HEK293 (cell line): ENCODE results near the gene TMEM273.

Experiments used
- CTCF ChIA-PET: fragments of 350-600 bp; formaldehyde crosslinking; extraction: SDS; loops from one replicate; lab custom pipeline; 2021; ENCODE audit warnings: antibody characterized with exemption; lab: Yijun Ruan, JAX
- POLR2A ChIA-PET: fragments of 300-600 bp; formaldehyde crosslinking; extraction: SDS; loops from one replicate; lab custom pipeline; 2020; ENCODE audit warnings: antibody characterized with exemption, inconsistent platforms; lab: Yijun Ruan, JAX
- H3K27ac ChIP-seq: fragments of 200-500 bp; sonication (Bioruptor generic); 2 replicates; pipeline ENCODE4 v1.5.1; 2014; ENCODE audit warnings: low read depth, low read length, control low read depth, inconsistent platforms; ENCODE audit errors: extremely low read depth
- H3K36me3 ChIP-seq, 2 experiments: fragments of 200-500 bp in 1 of 2; sonication (Bioruptor generic) in 1 of 2; 1 replicate in 1 of 2; 2 replicates in 1 of 2; pipeline ENCODE4 v1.5.1; 2014 to 2017; ENCODE audit warnings: inconsistent platforms in 2 of 2, low read length in 2 of 2; ENCODE audit not compliant: control insufficient read depth in 2 of 2, insufficient read depth in 1 of 2
- H3K4me1 ChIP-seq: fragments of 200-500 bp; sonication (Bioruptor generic); 2 replicates; pipeline ENCODE4 v1.5.1; 2014; ENCODE audit warnings: mild to moderate bottlenecking, low read length, inconsistent platforms; ENCODE audit not compliant: control insufficient read depth, insufficient read depth
- H3K4me3 ChIP-seq: 2 replicates; pipeline ENCODE4 v1.5.1; 2011; ENCODE audit warnings: low read depth, mild to moderate bottlenecking, control low read depth, low read length, moderate library complexity
- H3K9me3 ChIP-seq: fragments of 200-500 bp; sonication (Bioruptor generic); 2 replicates; pipeline ENCODE4 v1.5.1; 2014; ENCODE audit warnings: low read depth, low read length, inconsistent platforms; ENCODE audit not compliant: control insufficient read depth, insufficient read depth
- HOXD13 ChIP-seq: sonication (generic); formaldehyde crosslinking; IDR thresholded peaks from 2 replicates; pipeline ENCODE4 v1.8.0; 2022; ENCODE audit warnings: missing genetic modification reagents, borderline replicate concordance
- RBAK ChIP-seq: fragments of 450-650 bp; formaldehyde crosslinking; IDR thresholded peaks from 2 replicates; pipeline ENCODE4 v1.5.1; 2016; ENCODE audit warnings: missing biosample characterization, missing genetic modification characterization
- SP2 ChIP-seq: fragments of 450-650 bp; formaldehyde crosslinking; IDR thresholded peaks from 2 replicates; pipeline ENCODE4 v1.5.1; 2016; ENCODE audit warnings: missing biosample characterization, missing genetic modification characterization
- TCF7L2 ChIP-seq: IDR thresholded peaks from 2 replicates; pipeline ENCODE4 v1.6.1; 2011; ENCODE audit warnings: low read depth, mild to moderate bottlenecking, inconsistent platforms, low read length, moderate library complexity, borderline replicate concordance
- TRIM28 ChIP-seq: IDR thresholded peaks from 2 replicates; pipeline ENCODE4 v1.6.1; 2011; ENCODE audit warnings: low read length, control low read depth, borderline replicate concordance
- ZBTB20 ChIP-seq: fragments of 450-650 bp; formaldehyde crosslinking; IDR thresholded peaks from 2 replicates; pipeline ENCODE4 v1.5.1; 2016; ENCODE audit warnings: missing biosample characterization, missing genetic modification characterization
- ZBTB21 ChIP-seq: fragments of 450-650 bp; formaldehyde crosslinking; IDR thresholded peaks from 2 replicates; pipeline ENCODE4 v1.5.1; 2017; ENCODE audit warnings: missing biosample characterization, missing genetic modification characterization
- ZFP3 ChIP-seq: fragments of 450-650 bp; formaldehyde crosslinking; IDR thresholded peaks from 2 replicates; pipeline ENCODE4 v1.5.1; 2016; ENCODE audit warnings: low read depth, missing biosample characterization, missing genetic modification characterization
- ZNF132 ChIP-seq: fragments of 450-650 bp; formaldehyde crosslinking; IDR thresholded peaks from 2 replicates; pipeline ENCODE4 v1.5.1; 2017; ENCODE audit warnings: missing biosample characterization, missing genetic modification characterization, borderline replicate concordance
- ZNF169 ChIP-seq: fragments of 450-650 bp; formaldehyde crosslinking; IDR thresholded peaks from 2 replicates; pipeline ENCODE4 v1.5.1; 2016; ENCODE audit warnings: missing biosample characterization, missing genetic modification characterization
- ZNF174 ChIP-seq: fragments of 450-650 bp; formaldehyde crosslinking; IDR thresholded peaks from 2 replicates; pipeline ENCODE4 v1.5.0; 2017; ENCODE audit warnings: missing biosample characterization, mild to moderate bottlenecking, missing genetic modification characterization
- ZNF214 ChIP-seq: fragments of 450-650 bp; formaldehyde crosslinking; IDR thresholded peaks from 2 replicates; pipeline ENCODE4 v1.5.1; 2017; ENCODE audit warnings: missing biosample characterization, mild to moderate bottlenecking, missing genetic modification characterization, borderline replicate concordance
- ZNF23 ChIP-seq: fragments of 450-650 bp; formaldehyde crosslinking; IDR thresholded peaks from 2 replicates; pipeline ENCODE4 v1.5.1; 2016; ENCODE audit warnings: missing biosample characterization, missing genetic modification characterization, borderline replicate concordance
- ZNF324 ChIP-seq: fragments of 450-650 bp; formaldehyde crosslinking; IDR thresholded peaks from 2 replicates; pipeline ENCODE4 v1.5.1; 2016; ENCODE audit warnings: missing biosample characterization, missing genetic modification characterization
- ZNF341 ChIP-seq: fragments of 450-650 bp; formaldehyde crosslinking; IDR thresholded peaks from 2 replicates; pipeline ENCODE4; 2016; ENCODE audit warnings: low read depth, missing biosample characterization, missing genetic modification characterization
- ZNF558 ChIP-seq: fragments of 450-650 bp; formaldehyde crosslinking; IDR thresholded peaks from 2 replicates; pipeline ENCODE4 v1.5.1; 2016; ENCODE audit warnings: missing biosample characterization, missing genetic modification characterization
- ZNF792 ChIP-seq: fragments of 450-650 bp; formaldehyde crosslinking; IDR thresholded peaks from 2 replicates; pipeline ENCODE4 v1.5.1; 2016; ENCODE audit warnings: missing biosample characterization, missing genetic modification characterization
- TF ChIP-seq, protein P1 (sequence below): fragments of 450-650 bp; formaldehyde crosslinking; IDR thresholded peaks from 2 replicates; pipeline ENCODE4 v1.5.1; 2016; ENCODE audit warnings: missing biosample characterization, missing genetic modification characterization
- TF ChIP-seq, protein P2 (sequence below): fragments of 450-650 bp; formaldehyde crosslinking; IDR thresholded peaks from 2 replicates; pipeline ENCODE4 v1.5.1; 2016; ENCODE audit warnings: missing biosample characterization, missing genetic modification characterization
- TF ChIP-seq, protein P3 (sequence below): fragments of 450-650 bp; formaldehyde crosslinking; IDR thresholded peaks from 2 replicates; pipeline ENCODE4 v1.5.1; 2016; ENCODE audit warnings: missing biosample characterization, missing genetic modification characterization
- TF ChIP-seq, protein P4 (sequence below): fragments of 450-650 bp; formaldehyde crosslinking; IDR thresholded peaks from 2 replicates; pipeline ENCODE4 v1.5.1; 2016; ENCODE audit warnings: missing biosample characterization, missing genetic modification characterization
- TF ChIP-seq, protein P5 (sequence below): fragments of 450-650 bp; formaldehyde crosslinking; IDR thresholded peaks from 2 replicates; pipeline ENCODE4 v1.5.1; 2016; ENCODE audit warnings: missing biosample characterization, missing genetic modification characterization

The TMEM273 gene

DNA sequence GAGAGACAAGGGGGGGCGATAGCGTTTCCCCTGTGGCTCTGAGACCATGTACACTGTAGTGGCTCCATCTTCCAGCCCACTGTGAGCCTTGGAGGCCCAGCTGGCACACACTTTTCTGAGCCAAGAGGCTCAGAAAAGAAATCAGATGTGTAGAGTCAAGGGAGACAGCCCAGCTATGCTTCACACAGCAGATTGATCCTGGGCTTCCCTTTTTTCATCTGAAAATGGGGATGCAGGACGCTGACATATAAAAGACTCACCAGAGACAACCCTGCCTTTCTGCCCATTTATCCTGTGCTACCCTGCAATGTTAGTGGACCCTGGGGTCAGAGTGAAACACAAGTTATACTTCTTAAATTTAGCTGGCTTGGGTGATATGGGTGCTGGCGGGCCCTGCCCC is 14.3 kb downstream of the TMEM273 start:
- no peak overlapping the region for H3K27ac ChIP-seq
- H3K4me1 ChIP-seq, result no peaks in the 10 kb centered on the region
- POLR2A ChIA-PET, result no interaction called here
- H3K9me3 ChIP-seq, result no peaks in the 10 kb centered on the region
- TF ChIP-seq ZNF169 (tag by site-specific recombination) (no peak), TRIM28 (no peak), ZBTB21 (tag by site-specific recombination) (no peak), RBAK (tag by site-specific recombination) (no peak)
- TF ChIP-seq, protein P1, sequence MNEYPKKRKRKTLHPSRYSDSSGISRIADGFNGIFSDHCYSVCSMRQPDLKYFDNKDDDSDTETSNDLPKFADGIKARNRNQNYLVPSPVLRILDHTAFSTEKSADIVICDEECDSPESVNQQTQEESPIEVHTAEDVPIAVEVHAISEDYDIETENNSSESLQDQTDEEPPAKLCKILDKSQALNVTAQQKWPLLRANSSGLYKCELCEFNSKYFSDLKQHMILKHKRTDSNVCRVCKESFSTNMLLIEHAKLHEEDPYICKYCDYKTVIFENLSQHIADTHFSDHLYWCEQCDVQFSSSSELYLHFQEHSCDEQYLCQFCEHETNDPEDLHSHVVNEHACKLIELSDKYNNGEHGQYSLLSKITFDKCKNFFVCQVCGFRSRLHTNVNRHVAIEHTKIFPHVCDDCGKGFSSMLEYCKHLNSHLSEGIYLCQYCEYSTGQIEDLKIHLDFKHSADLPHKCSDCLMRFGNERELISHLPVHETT (tag by site-specific recombination), result no peak
- TF ChIP-seq, protein P2, sequence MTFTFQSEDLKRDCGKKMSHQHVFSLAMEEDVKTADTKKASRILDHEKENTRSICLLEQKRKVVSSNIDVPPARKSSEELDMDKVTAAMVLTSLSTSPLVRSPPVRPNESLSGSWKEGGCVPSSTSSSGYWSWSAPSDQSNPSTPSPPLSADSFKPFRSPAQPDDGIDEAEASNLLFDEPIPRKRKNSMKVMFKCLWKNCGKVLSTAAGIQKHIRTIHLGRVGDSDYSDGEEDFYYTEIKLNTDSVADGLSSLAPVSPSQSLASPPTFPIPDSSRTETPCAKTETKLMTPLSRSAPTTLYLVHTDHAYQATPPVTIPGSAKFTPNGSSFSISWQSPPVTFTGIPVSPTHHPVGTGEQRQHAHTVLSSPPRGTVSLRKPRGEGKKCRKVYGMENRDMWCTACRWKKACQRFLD (tag by site-specific recombination), result no peak
- H3K4me3 ChIP-seq, result no peak overlapping the region
- CTCF ChIA-PET, result no interaction called here
- no peaks in the 10 kb centered on the region for H3K36me3 ChIP-seq

DNA sequence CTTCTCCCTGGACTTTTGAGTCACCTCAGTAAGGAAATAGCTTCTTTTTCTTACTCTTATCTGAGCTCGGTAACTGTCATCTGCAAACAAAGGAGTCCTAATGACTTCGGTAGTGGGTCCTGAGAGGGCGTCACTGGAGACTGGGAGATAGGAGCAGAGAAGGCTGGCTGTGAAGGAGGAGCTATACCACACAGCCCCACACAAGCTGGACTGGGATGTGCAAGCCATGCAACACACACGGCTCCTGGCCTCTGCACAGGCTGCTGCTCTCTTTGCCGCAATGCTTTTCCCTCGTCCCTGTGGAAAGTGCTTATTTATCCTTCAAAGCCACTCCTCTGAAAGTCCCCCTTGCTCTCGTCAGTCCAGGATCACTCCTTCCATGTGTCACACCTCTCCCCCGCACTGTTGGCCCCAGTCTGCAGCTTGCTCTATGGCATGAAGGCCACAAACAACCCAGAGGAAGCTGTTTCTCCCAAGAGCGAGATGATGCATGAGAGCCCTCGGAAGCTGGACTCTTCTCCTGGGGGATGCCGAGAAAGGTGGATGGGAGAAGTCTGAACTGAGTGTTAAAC is 14.9 kb downstream of the TMEM273 start:
- Histone ChIP-seq H3K9me3 (no peaks in the 10 kb centered on the region), H3K4me1 (no peaks in the 10 kb centered on the region), H3K27ac (no peak overlapping the region), H3K36me3 (no peaks in the 10 kb centered on the region), H3K4me3 (no peak overlapping the region)
- TF ChIP-seq ZNF23 (tag by site-specific recombination) (no peak), ZNF341 (tag by site-specific recombination) (no peak), ZFP3 (no peak), ZNF214 (no peak), ZNF558 (tag by site-specific recombination) (no peak), ZNF792 (no peak), ZNF132 (tag by site-specific recombination) (no peak), HOXD13 (CRISPR knock-in tag) (no peak), ZNF324 (no peak), TCF7L2 (no peak), SP2 (tag by site-specific recombination) (no peak), ZBTB20 (no peak), ZNF174 (no peak)
- TF ChIP-seq, protein P3, sequence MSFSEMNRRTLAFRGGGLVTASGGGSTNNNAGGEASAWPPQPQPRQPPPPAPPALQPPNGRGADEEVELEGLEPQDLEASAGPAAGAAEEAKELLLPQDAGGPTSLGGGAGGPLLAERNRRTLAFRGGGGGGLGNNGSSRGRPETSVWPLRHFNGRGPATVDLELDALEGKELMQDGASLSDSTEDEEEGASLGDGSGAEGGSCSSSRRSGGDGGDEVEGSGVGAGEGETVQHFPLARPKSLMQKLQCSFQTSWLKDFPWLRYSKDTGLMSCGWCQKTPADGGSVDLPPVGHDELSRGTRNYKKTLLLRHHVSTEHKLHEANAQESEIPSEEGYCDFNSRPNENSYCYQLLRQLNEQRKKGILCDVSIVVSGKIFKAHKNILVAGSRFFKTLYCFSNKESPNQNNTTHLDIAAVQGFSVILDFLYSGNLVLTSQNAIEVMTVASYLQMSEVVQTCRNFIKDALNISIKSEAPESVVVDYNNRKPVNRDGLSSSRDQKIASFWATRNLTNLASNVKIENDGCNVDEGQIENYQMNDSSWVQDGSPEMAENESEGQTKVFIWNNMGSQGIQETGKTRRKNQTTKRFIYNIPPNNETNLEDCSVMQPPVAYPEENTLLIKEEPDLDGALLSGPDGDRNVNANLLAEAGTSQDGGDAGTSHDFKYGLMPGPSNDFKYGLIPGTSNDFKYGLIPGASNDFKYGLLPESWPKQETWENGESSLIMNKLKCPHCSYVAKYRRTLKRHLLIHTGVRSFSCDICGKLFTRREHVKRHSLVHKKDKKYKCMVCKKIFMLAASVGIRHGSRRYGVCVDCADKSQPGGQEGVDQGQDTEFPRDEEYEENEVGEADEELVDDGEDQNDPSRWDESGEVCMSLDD (tag by site-specific recombination), result no peak
- TF ChIP-seq, protein P1 (tag by site-specific recombination), result no peak
- TF ChIP-seq, protein P4, sequence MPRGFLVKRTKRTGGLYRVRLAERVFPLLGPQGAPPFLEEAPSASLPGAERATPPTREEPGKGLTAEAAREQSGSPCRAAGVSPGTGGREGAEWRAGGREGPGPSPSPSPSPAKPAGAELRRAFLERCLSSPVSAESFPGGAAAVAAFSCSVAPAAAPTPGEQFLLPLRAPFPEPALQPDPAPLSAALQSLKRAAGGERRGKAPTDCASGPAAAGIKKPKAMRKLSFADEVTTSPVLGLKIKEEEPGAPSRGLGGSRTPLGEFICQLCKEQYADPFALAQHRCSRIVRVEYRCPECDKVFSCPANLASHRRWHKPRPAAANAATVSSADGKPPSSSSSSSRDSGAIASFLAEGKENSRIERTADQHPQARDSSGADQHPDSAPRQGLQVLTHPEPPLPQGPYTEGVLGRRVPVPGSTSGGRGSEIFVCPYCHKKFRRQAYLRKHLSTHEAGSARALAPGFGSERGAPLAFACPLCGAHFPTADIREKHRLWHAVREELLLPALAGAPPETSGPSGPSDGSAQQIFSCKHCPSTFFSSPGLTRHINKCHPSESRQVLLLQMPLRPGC (tag by site-specific recombination), result no peak
- TF ChIP-seq, protein P5, sequence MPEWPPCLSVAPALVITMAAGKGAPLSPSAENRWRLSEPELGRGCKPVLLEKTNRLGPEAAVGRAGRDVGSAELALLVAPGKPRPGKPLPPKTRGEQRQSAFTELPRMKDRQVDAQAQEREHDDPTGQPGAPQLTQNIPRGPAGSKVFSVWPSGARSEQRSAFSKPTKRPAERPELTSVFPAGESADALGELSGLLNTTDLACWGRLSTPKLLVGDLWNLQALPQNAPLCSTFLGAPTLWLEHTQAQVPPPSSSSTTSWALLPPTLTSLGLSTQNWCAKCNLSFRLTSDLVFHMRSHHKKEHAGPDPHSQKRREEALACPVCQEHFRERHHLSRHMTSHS (tag by site-specific recombination), result no peak
- CTCF ChIA-PET, result interaction anchor here (0.7 kb wide), 1 partner anchor 17 kb away, joined by 3 read pairs; no protein-coding TSS in a partner anchor
- POLR2A ChIA-PET, result no interaction called here
